Ovary (tissue), 3 donors: Measurements from ENCODE around the gene GNG11.
"Not testable (repeated sequence)": the region's sequence is repeated elsewhere in the genome, so short reads cannot be mapped to it uniquely, and the experiment has no call there.

Source experiments
- CTCF ChIP-seq, 3 donors: fragments of 450-650 bp in 2 of 3; fragments of 200-600 bp in 1 of 3; IDR thresholded peaks; one replicate each; pipeline versions ENCODE4 v1.5.1 to v1.8.0; 2016 to 2022; ENCODE audit warnings: antibody characterized with exemption in 3 of 3, mild to moderate bottlenecking in 1 of 3
- POLR2A ChIP-seq: fragments of 450-650 bp; IDR thresholded peaks from one replicate; pipeline ENCODE4 v1.6.1; 2017; ENCODE audit warnings: antibody characterized with exemption, mild to moderate bottlenecking, moderate library complexity
- donor health status: DM: no; HTN: no; CAD: no.

GRCh38 chr7:93916315-93916714, 5.2 kb upstream of the GNG11 start:
- TF ChIP-seq POLR2A; CTCF (IDR thresholded peaks at IDR 0.05): not testable (repeated sequence)
